Osteocyte (in vitro differentiated cells): ENCODE results near the gene PDE4D. TPM values are rescaled to one million over a fixed set of nuclear protein-coding genes. Genes with fewer than 3 reads are reported as not detected.

Experiments used
- DNase-seq: peaks from one replicate; pipeline ENCODE4 v3.0.0; 2021; ENCODE audit warnings: mixed read lengths; ENCODE audit not compliant: unreplicated experiment; ENCODE audit errors: extremely low spot score
- H3K27ac Mint-ChIP-seq: one replicate; pipeline ENCODE4 v1.8.0; 2021; ENCODE audit warnings: mild to moderate bottlenecking, mixed read lengths; ENCODE audit not compliant: unreplicated experiment
- H3K27me3 Mint-ChIP-seq: one replicate; pipeline ENCODE4 v1.8.0; 2021; ENCODE audit warnings: mixed read lengths; ENCODE audit not compliant: unreplicated experiment
- H3K36me3 Mint-ChIP-seq: one replicate; pipeline ENCODE4 v1.8.0; 2021; ENCODE audit warnings: mixed read lengths; ENCODE audit not compliant: unreplicated experiment
- H3K4me1 Mint-ChIP-seq: one replicate; pipeline ENCODE4 v1.8.0; 2021; ENCODE audit warnings: mixed read lengths; ENCODE audit not compliant: unreplicated experiment
- H3K4me3 Mint-ChIP-seq: one replicate; pipeline ENCODE4 v1.8.0; 2021; ENCODE audit warnings: mild to moderate bottlenecking, moderate library complexity, mixed read lengths; ENCODE audit not compliant: unreplicated experiment
- H3K9me3 Mint-ChIP-seq: one replicate; pipeline ENCODE4 v1.8.0; 2021; ENCODE audit warnings: mixed read lengths; ENCODE audit not compliant: unreplicated experiment
- total RNA-seq: library from RNA; stranded (reverse); gene quantifications from 2 replicates; pipeline ENCODE4 v1.2.1, GENCODE V29; 2021
- TF ChIP-seq, protein P1 (sequence below): fragments of 200-600 bp; sonication (generic); IDR thresholded peaks from 2 replicates; pipeline ENCODE4 v1.5.0; 2021; ENCODE audit warnings: antibody characterized with exemption, mild to moderate bottlenecking, moderate library complexity

The PDE4D gene
- total RNA-seq, 1 donor from 2014 or later, result 24.2 TPM

- TF ChIP-seq, protein P1, sequence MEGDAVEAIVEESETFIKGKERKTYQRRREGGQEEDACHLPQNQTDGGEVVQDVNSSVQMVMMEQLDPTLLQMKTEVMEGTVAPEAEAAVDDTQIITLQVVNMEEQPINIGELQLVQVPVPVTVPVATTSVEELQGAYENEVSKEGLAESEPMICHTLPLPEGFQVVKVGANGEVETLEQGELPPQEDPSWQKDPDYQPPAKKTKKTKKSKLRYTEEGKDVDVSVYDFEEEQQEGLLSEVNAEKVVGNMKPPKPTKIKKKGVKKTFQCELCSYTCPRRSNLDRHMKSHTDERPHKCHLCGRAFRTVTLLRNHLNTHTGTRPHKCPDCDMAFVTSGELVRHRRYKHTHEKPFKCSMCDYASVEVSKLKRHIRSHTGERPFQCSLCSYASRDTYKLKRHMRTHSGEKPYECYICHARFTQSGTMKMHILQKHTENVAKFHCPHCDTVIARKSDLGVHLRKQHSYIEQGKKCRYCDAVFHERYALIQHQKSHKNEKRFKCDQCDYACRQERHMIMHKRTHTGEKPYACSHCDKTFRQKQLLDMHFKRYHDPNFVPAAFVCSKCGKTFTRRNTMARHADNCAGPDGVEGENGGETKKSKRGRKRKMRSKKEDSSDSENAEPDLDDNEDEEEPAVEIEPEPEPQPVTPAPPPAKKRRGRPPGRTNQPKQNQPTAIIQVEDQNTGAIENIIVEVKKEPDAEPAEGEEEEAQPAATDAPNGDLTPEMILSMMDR, result no peak
- H3K27ac Mint-ChIP-seq, result no peak overlapping the region
- no peaks in the 10 kb centered on the region for H3K36me3 Mint-ChIP-seq
- H3K4me1 Mint-ChIP-seq, result peaks cover 8% of the 10 kb centered on the region
- DNase-seq, result no peak
- H3K9me3 Mint-ChIP-seq, result no peaks in the 10 kb centered on the region
- H3K4me3 Mint-ChIP-seq, result no peak overlapping the region
- H3K27me3 Mint-ChIP-seq, result peaks cover 8% of the 10 kb centered on the region
These were observed 966.3 kb downstream of the PDE4D start for GRCh38 chr5:58927181-58927580.

DNA sequence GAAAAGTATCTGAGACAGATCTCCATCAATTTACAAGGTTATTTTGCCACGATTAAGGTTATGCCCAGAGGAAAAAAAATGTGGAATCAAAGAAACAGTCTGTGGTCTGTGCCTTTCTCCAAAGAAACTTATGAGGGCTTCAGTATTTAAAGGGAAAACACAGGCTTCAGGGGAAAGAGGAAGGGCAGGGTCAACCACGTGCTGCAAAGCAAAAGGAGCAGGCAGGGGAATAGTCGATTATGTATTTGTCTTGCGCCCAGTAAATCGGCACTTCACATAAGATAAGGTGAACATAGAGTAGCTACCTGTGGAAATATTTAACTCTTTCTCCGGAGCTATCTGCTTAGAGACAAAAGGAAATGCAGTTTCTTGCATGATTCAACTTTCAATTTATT is 967.0 kb downstream of the PDE4D start:
- H3K4me3 Mint-ChIP-seq, result no peak overlapping the region
- H3K27me3 Mint-ChIP-seq, result peaks cover 2% of the 10 kb centered on the region

GRCh38 chr5:58925627-58926540 is 967.6 kb downstream of the PDE4D start:
- no peak overlapping the region for H3K27ac Mint-ChIP-seq
- H3K4me1 Mint-ChIP-seq, result peaks cover 13% of the 10 kb centered on the region
- no peak for DNase-seq
- TF ChIP-seq, protein P1, result no peak
- H3K4me3 Mint-ChIP-seq, result no peak overlapping the region
- H3K27me3 Mint-ChIP-seq, result no peaks in the 10 kb centered on the region
- no peaks in the 10 kb centered on the region for H3K36me3 Mint-ChIP-seq
- no peaks in the 10 kb centered on the region for H3K9me3 Mint-ChIP-seq

More for the DNA sequence above, 967.0 kb downstream of the PDE4D start:
- Mint-ChIP-seq H3K4me1 (peaks cover 8% of the 10 kb centered on the region), H3K27ac (no peak overlapping the region), H3K36me3 (no peaks in the 10 kb centered on the region), H3K9me3 (no peaks in the 10 kb centered on the region)
- no peak for DNase-seq
- TF ChIP-seq, protein P1, result no peak

DNA sequence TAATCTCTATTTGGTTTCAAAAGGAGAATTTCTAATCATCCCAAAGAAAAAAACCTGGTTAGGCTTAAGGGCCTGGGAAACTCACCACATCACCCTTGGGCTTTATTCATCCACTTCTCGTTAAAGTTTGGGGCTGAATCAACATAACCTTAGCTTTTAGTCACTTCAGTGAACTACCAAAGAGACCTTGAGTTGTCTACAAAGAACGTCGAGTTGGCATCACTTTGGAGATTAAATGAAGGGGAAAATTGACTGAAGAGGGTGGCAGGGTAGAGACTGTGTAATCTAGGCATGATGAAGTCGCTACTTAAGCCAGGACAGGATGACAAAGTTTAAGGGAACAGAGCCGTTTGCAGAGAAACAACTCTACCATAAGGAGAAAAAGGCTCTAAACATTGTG is 969.2 kb downstream of the PDE4D start:
- no peak overlapping the region for H3K4me3 Mint-ChIP-seq
- H3K9me3 Mint-ChIP-seq, result no peaks in the 10 kb centered on the region
- no peak for DNase-seq
- H3K27me3 Mint-ChIP-seq, result no peaks in the 10 kb centered on the region
- H3K36me3 Mint-ChIP-seq, result no peaks in the 10 kb centered on the region
- peaks cover 15% of the 10 kb centered on the region for H3K4me1 Mint-ChIP-seq
- TF ChIP-seq, protein P1, result no peak
- H3K27ac Mint-ChIP-seq, result no peak overlapping the region

- H3K4me3 Mint-ChIP-seq, result no peak overlapping the region
- peaks cover 15% of the 10 kb centered on the region for H3K4me1 Mint-ChIP-seq
- no peak overlapping the region for H3K27ac Mint-ChIP-seq
- H3K27me3 Mint-ChIP-seq, result no peaks in the 10 kb centered on the region
- TF ChIP-seq, protein P1, result no peak
- no peak for DNase-seq
- no peaks in the 10 kb centered on the region for H3K9me3 Mint-ChIP-seq
- no peaks in the 10 kb centered on the region for H3K36me3 Mint-ChIP-seq
These were observed 970.2 kb downstream of the PDE4D start for GRCh38 chr5:58923355-58923754.
